HG02642 (cell line): ENCODE measurements around the gene MARCHF9.

ENCODE experiments used
- ATAC-seq: cut with Tn5 transposase; IDR thresholded peaks from one replicate; pipeline ENCODE4 v1.9.1; 2021; ENCODE audit warnings: mild to moderate bottlenecking; ENCODE audit not compliant: unreplicated experiment, poor library complexity

MARCHF9 gene

GRCh38 chr12:57724003-57724935, 30.6 kb upstream of the MARCHF9 start:
- ATAC-seq: no peak

- no peak for ATAC-seq
Measured at GRCh38 chr12:57724936-57725740, 29.8 kb upstream of the MARCHF9 start.

- ATAC-seq: no peak
Measured at GRCh38 chr12:57725851-57726150, 29.1 kb upstream of the MARCHF9 start.

- ATAC-seq: no peak
Measured at GRCh38 chr12:57726151-57726883, 28.6 kb upstream of the MARCHF9 start.

GRCh38 chr12:57726884-57727757, 27.8 kb upstream of the MARCHF9 start:
- ATAC-seq: no peak

DNA sequence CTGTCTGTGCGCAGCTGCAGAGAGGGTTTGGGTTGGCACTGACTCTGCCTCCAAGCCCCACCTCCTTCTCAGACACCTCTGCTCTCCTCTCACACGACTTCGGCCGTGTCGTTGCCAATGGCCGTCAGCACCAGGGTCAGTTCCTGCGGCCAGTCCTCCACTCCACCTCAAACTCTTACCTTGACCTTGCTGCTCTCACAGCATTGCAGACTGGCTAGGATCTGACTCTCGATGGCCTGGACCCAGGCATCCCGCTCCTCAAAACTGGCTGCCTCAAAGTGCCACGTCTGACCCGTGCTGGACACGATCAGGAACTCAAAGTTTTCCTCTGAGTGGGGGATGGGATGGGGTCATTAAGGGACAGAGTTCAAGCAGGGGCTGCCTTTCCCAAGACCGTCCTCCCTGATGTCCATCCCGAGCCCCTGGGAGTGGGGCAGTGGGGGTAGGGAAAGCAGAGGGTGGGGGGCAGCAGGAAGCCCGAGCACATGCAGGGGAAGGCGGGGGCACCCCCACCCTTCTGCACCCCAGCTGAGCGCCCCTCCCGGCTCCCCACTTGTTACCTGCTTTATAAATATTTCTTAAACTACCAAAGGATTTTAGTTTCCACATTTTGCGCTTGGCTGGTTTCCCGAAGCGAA, 27.0 kb upstream of the MARCHF9 start:
- ATAC-seq: no peak

DNA sequence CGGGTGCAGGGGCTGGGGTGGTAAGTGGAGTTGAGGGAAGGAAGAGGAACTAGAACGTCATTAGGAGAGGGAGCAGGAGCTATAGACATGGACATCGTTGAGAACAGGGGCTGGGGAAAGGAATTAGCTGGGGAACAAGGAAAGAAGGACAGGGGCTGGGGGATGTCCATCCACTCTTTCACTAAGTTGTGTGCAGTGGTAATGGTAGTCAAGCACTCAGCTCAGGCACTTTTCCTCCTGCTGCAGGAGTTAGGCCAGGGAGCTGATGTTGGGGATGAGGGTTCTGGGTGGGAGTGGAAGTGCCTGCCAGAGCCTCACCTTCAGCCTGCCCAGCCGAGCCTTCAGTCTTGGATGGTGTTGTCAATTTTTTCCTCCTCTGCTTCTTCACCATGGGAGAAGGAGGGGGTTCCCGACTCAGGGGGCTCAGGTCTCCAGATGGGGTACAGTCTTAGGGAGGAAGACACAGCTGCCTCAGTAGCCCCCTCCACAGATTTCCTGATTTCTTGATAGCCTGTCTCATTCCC, 25.5 kb upstream of the MARCHF9 start:
- ATAC-seq: no peak

DNA sequence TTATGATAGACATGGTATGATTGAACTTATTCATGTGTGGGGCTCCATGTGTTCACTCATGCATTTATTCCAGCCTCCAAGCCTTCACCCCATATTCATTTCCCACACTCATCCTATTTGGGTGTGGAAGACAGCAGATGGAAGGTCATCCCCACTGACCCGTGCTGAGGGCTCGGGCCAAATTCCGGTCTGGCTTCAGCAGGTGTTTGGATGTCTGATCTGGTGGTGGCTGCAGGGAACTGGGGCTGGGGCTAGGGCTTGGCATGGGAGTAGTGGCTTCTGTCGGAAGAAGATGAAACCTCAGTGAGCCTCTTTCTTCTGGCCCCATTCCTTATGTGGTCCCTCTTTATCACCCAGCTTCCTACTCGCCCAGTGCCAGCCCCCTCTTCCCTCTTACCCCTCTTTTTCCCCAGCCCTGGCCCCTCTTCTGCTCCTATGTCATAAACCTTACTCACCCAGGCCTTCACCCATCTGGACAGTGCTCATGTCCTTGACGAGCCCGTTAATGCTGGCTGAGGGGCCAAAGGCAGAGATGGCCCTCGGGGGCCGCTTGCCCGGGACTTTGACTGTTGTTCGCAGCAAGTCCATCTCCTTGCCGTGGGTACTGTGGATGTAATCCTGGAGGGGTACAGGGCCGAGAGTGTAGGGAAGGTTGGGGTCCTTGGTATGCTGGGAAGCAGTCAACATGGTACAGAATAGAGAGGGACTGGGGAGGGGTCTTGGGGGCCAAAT, 24.4 kb upstream of the MARCHF9 start:
- ATAC-seq: no peak

DNA sequence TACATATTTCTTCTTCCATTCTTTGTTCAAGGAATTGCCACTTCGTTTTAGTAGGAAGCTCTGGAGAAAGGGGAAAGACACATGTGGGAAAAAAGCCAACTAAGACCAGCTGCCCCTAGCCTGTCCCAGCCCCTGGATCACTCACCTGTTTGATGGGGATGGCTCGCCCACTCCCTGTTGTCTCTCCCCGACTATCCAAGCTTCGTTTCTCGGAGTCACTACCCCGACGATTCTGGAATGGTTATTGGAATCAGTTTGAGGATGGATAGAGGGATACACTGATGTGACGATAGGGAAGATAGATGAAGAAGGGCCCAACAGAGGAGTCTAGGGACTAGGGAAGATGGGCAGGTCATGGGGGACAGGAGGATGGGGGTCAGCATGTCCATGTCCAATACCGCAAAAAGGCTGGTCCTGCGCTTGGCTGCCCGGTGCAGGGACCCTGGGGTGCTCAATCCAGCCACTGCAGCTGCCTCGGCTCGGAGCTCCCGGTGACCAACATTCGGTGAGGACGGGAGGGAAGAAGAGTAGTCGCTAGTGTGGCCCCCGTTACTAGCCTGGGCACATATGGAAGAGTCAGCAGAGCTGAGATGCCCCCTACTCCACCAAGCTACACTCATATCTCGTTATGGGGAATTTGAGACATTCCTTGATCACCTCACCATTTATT, 23.4 kb upstream of the MARCHF9 start:
- ATAC-seq: no peak

GRCh38 chr12:57732270-57732669, 22.6 kb upstream of the MARCHF9 start:
- no peak for ATAC-seq

DNA sequence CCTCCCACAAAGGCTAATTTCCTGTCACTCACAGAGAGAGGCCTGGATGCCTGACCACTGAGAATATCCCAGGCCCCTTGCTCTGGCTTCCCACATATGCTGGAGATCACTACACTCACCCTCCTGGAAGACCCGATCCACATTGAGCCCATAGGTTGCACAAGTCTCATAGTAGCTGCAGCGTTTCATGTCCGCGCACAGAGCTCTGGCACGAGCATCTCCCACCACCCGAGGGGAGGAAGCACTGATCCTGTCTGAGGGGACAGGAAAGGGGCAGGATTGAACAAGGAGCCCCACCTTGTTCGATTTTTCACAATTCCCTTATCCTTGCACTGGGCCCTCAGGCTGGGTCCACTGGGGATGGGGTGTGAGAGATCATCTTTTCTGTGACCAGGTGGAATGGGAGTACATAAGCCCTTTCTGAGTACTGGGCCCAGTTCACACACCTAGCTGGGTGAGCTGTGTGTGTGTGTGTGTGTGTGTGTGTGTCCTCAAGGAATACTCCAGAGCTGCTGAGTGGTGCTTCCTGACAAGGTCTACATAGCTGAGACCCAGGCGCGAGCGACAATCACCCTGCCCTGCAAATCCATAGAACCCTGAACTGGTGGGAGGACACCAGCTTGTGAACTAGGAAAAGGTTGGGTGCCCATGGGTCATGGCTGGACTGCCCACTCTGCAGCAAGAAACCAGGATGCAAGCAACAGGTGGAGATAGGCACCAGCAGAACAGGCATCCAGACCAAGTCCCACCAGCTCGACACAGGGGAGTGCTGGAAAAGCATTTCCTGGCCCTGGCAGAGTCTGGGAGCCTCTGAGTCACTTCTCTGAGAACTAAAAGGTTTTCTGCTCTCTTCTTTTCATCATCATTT, 21.9 kb upstream of the MARCHF9 start:
- ATAC-seq: no peak

DNA sequence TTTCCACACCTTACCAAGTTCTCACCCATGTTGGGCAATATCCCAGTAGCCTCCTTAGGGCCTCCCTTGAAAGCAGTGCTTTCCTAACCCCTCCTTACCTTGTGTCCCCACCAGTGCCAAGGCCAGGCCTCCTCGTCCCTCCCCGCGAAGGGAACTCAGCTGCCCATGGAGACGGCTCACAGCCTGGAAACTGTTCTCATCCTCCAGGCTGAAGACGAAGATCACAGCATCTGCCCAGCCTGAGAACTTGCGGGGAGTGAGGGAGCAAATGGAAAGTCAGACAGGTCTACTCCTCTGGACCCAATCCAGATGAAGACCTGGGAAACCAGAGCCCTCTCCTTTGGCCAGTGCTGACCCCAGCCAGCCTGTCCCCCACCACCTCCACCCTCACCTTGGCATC, 21.0 kb upstream of the MARCHF9 start:
- ATAC-seq: no peak

DNA sequence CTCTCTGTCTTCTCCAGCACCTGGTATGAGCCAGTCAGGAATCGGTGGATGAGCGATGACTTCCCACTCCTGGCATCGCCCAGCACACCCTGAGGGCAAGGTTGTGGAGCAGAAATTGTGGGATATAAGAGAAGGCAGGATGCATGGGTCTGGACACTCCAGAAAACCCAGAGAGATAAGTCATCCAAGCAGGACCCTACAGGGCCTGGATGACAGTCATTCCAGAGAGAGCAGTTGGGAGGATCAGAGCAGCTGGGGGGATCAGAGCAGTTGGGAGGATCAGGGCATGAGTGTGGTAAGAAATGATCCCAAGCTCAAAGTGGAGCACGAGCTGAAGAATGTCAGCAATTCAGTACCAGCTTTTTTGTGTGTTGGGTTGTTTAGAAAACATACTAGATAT, 20.3 kb upstream of the MARCHF9 start:
- no peak for ATAC-seq

- no peak for ATAC-seq
Measured at GRCh38 chr12:57735198-57735855, 19.6 kb upstream of the MARCHF9 start.

GRCh38 chr12:57735952-57736740, 18.8 kb upstream of the MARCHF9 start:
- no peak for ATAC-seq
